A549 treated with GW870086 at 1 μM for 4 hours (cell line): ENCODE data around the gene UBE2I. TPM values are rescaled to one million over a fixed set of nuclear protein-coding genes. Genes with fewer than 3 reads are reported as not detected.

Experiments
- total RNA-seq: library from RNA; stranded (reverse); fragments of 200-300 nt; extraction: Qiagen RNA extraction; gene quantifications from 5 replicates; pipeline ENCODE4 v1.2.3, GENCODE V29; 2022; ENCODE audit warnings: low read depth

UBE2I gene
- total RNA-seq: 150 to 195 TPM (median 172 TPM) in 5 replicates

DNA sequence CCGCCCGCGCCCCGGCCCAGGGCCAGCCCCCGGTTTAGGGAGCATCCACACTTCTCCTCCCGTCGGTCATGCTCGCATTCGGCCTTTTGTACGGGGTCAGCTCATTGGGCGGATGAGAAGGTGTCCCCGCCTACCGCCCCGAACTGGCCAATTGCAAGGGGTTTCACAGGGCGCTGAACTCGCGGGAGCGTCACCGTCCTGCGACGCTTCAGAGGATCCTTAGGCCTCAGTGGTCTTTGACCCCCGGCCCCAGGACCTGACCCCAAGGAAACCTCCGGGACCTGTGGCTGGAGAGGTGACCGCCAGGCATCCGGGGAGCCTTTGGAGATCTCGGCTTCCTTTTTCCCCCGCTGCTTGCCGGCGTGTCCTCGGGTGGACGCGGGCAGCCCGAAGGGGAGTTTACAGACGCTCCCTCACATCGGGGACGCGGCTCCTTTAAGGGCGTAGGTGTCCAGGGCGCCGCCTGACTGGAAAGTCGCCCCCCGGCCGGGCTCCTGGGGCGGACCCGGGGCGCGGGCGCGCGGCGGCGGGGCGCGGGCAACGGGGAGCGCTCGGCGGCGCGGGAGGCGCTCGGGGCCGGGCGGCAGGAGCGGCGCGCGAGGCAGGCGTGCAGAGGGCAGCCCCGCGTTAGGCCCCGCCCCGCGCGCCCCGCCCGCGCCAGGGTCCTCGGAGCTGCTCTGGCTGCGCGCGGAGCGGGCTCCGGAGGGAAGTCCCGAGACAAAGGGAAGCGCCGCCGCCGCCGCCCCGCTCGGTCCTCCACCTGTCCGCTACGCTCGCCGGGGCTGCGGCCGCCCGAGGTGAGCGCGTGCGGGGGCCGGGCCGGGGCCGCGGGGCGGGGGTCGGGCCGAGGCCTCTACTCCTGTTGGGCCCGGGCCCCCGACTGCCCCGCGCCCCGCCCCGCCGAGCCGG, at the start of gene UBE2I:
TSS of gene UBE2I (plus strand) at position 660 of the 909 bp plus-strand sequence. CDS start 4,395 bp downstream, outside the sequence.

GRCh38 chr16:1333149-1333812, 23.8 kb downstream of the UBE2I start, which contains the start of gene BAIAP3:
Gene BAIAP3 (plus strand): TSS chr16:1333645. CDS start chr16:1338550, 4,905 bp downstream.

GRCh38 chr16:1351582-1352362, 42.3 kb downstream of the UBE2I start, which contains the start of the genes GNPTG and TSR3:
Gene GNPTG (plus strand): TSS chr16:1351931. CDS start chr16:1351966, 35 bp downstream.
Gene TSR3 (minus strand): TSS chr16:1351878. CDS start chr16:1351804, 74 bp downstream.

Other genes with a start within 250 kb of the UBE2I start
- gene SSTR5, start 236.9 kb upstream of the UBE2I start, total RNA-seq: 0.47 to 1.6 TPM (median 0.69 TPM) in 5 replicates
- not detected in 5 replicates for gene C1QTNF8, start 213.4 kb upstream of the UBE2I start, total RNA-seq
- gene CACNA1H, start 156.5 kb upstream of the UBE2I start, total RNA-seq: 12.4 to 19.8 TPM (median 18.4 TPM) in 5 replicates
- 0.15 to 0.16 TPM in 2 of 5 replicates, not detected in the others for gene TPSG1, start 84.4 kb upstream of the UBE2I start, total RNA-seq
- 0.13 TPM in 1 of 5 replicates, not detected in the others for gene TPSB2, start 79.5 kb upstream of the UBE2I start, total RNA-seq
- 0.09 TPM in 1 of 5 replicates, not detected in the others for gene TPSAB1, start 68.9 kb upstream of the UBE2I start, total RNA-seq
- gene TPSD1, start 53.6 kb upstream of the UBE2I start, total RNA-seq: 0.15 TPM in 1 of 5 replicates, not detected in the others
- gene BAIAP3, start 24.0 kb downstream of the UBE2I start, total RNA-seq: 0.94 to 1.5 TPM (median 1.3 TPM) in 5 replicates
- 58.1 to 93.9 TPM (median 88.2 TPM) in 5 replicates for gene TSR3, start 42.2 kb downstream of the UBE2I start, total RNA-seq
- 26.2 to 39.2 TPM (median 34.4 TPM) in 5 replicates for gene GNPTG, start 42.3 kb downstream of the UBE2I start, total RNA-seq
- gene UNKL, start 105.1 kb downstream of the UBE2I start, total RNA-seq: 21.4 to 34.4 TPM (median 30.8 TPM) in 5 replicates
- gene UQCC4, start 111.1 kb downstream of the UBE2I start, total RNA-seq: 33.5 to 37.2 TPM (median 35.3 TPM) in 5 replicates
- gene PERCC1, start 121.4 kb downstream of the UBE2I start, total RNA-seq: not detected in 5 replicates
- gene CCDC154, start 134.9 kb downstream of the UBE2I start, total RNA-seq: 0.05 to 0.47 TPM (median 0.26 TPM) in 4 of 5 replicates, not detected in the other
- gene CLCN7, start 165.4 kb downstream of the UBE2I start, total RNA-seq: 56.1 to 74.8 TPM (median 72.3 TPM) in 5 replicates
- not detected in 5 replicates for gene PTX4, start 179.3 kb downstream of the UBE2I start, total RNA-seq
- 28.3 to 41.7 TPM (median 38.9 TPM) in 5 replicates for gene TELO2, start 183.7 kb downstream of the UBE2I start, total RNA-seq
- 0.07 to 0.08 TPM in 2 of 5 replicates, not detected in the others for gene TMEM204, start 224.0 kb downstream of the UBE2I start, total RNA-seq